Mononuclear cell (primary cell): ENCODE results near the gene STK10. TPM values are rescaled to one million over a fixed set of nuclear protein-coding genes. Genes with fewer than 3 reads are reported as not detected.

Experiments used
- H3K27me3 ChIP-seq: 2 replicates; pipeline ENCODE4 v1.6.0; 2011; ENCODE audit warnings: low read length, control low read depth; ENCODE audit not compliant: insufficient read depth
- H3K4me1 ChIP-seq: 2 replicates; pipeline ENCODE4 v1.5.1; 2011; ENCODE audit warnings: mild to moderate bottlenecking, low read length, control low read depth; ENCODE audit not compliant: insufficient read depth
- H3K4me3 ChIP-seq: 2 replicates; pipeline ENCODE4 v1.5.1; 2011; ENCODE audit warnings: mild to moderate bottlenecking, low read length, moderate library complexity
- H3K9me3 ChIP-seq: 2 replicates; pipeline ENCODE4 v1.5.1; 2011; ENCODE audit warnings: low read depth, mild to moderate bottlenecking, control low read depth, low read length
- total RNA-seq: library from RNA; depleted of rRNA; stranded (reverse); fragments of >200 nt; gene quantifications from one replicate; pipeline ENCODE4 v1.2.3, GENCODE V29; 2012

STK10 gene
- total RNA-seq, 1 donor: 134 TPM

GRCh38 chr5:172104801-172105701 is 83.0 kb downstream of the STK10 start:
- peaks cover 36% of the 10 kb centered on the region for H3K4me1 ChIP-seq
- no peaks in the 10 kb centered on the region for H3K9me3 ChIP-seq
- no peak overlapping the region for H3K4me3 ChIP-seq
- H3K27me3 ChIP-seq: no peaks in the 10 kb centered on the region

DNA sequence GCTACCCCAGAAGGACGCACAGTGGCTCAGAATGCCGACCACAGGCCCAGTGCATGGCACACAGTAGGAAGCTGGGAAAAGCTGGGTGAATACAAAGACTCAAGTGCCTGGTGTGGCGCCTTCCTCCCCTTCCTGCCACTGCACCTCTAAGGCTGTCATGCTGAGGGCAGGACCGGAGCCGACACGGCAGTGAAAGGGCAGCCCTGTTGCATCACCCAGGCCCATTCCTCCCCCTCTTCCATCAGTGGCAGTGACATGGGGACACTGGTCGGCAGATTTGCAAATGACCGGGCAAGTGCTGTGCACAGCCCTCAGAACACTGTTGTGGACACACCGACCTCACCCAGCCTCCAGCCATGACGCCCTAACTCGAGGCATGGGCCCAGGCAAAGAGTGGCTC is 84.0 kb downstream of the STK10 start:
- Histone ChIP-seq H3K27me3 (no peaks in the 10 kb centered on the region), H3K4me3 (no peak overlapping the region), H3K4me1 (peaks cover 27% of the 10 kb centered on the region), H3K9me3 (no peaks in the 10 kb centered on the region)

GRCh38 chr5:172102913-172103626 is 85.0 kb downstream of the STK10 start:
- Histone ChIP-seq H3K27me3 (no peaks in the 10 kb centered on the region), H3K9me3 (no peaks in the 10 kb centered on the region), H3K4me3 (no peak overlapping the region), H3K4me1 (peaks cover 18% of the 10 kb centered on the region)

DNA sequence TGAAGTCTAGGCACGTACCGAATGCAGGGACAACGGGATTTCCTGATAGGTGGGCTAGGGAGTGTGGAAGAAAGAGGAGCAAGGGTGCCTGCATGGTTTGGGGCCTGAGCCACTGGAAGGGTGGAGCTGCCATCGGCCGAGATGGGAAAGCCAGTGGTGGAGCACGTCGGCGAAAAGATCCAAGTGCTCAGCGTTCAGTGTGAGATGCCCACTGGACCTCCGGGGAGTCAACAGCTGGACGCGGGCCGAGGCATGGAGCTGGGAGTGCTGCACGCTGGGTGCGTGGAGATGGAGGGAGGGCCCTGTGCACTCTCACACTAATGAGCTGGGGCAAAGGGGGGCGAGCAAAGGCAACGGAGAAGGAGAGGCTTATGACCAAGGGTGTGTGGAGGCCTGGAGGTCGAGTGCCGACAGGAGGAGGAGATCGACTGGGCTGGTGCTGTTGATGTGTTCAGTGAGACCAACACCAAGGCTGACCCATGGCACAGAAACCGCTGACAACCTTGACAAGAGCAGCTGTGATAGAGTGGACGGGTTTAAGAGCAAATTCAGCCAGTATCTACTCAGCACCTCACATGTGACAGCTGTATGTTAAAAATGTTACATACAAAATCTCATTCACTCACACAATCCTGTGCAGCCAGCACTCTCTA is 85.7 kb downstream of the STK10 start:
- no peaks in the 10 kb centered on the region for H3K27me3 ChIP-seq
- H3K9me3 ChIP-seq: no peaks in the 10 kb centered on the region
- peaks cover 11% of the 10 kb centered on the region for H3K4me1 ChIP-seq
- no peak overlapping the region for H3K4me3 ChIP-seq

- no peak overlapping the region for H3K4me3 ChIP-seq
- no peaks in the 10 kb centered on the region for H3K27me3 ChIP-seq
- H3K9me3 ChIP-seq: no peaks in the 10 kb centered on the region
- H3K4me1 ChIP-seq: peaks cover 5% of the 10 kb centered on the region
These were observed 86.3 kb downstream of the STK10 start for GRCh38 chr5:172101547-172102217.

DNA sequence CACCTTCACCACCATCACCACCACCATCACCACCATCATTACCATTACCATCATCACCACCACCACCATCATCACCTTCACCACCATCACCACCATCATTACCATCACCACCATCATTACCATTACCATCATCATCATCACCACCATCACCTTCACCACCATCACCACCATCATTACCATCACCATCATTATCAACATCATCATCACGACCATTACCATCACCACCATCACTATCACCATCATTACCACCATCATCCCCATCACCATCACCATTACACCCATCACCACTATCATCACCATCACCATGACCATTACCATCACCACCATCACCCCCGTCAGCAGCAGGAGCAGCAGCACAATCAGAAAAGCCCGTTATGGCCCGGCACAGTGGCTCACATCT is 89.1 kb downstream of the STK10 start:
- H3K9me3 ChIP-seq: no peaks in the 10 kb centered on the region
- H3K4me3 ChIP-seq: no peak overlapping the region

GRCh38 chr5:172098046-172098445 is 90.0 kb downstream of the STK10 start:
- no peaks in the 10 kb centered on the region for H3K27me3 ChIP-seq
- no peaks in the 10 kb centered on the region for H3K4me1 ChIP-seq
- no peak overlapping the region for H3K4me3 ChIP-seq
- H3K9me3 ChIP-seq: no peaks in the 10 kb centered on the region

More for the DNA sequence above, 89.1 kb downstream of the STK10 start:
- no peaks in the 10 kb centered on the region for H3K4me1 ChIP-seq
- H3K27me3 ChIP-seq: no peaks in the 10 kb centered on the region

DNA sequence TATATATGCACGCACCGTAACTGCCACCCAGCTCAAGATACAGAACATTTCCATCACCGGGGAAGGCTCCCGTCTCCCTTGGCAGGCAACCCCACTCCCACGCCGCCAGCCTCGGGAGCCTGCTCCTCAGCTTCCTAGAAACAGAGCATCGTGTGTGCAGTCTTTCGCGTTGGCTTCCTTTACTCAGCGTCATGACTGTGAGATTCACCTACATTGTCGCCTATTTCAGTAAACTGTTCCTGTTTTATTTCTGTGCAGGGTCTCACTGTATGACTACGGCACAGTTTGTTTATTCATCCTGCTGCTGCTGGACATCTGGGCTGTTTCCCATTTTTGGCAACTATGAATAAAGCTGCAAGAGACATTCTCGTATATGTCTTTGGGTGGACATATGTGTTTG is 90.7 kb downstream of the STK10 start:
- Histone ChIP-seq H3K9me3 (no peaks in the 10 kb centered on the region), H3K27me3 (no peaks in the 10 kb centered on the region), H3K4me1 (no peaks in the 10 kb centered on the region), H3K4me3 (no peak overlapping the region)

- Histone ChIP-seq H3K27me3 (no peaks in the 10 kb centered on the region), H3K4me3 (no peak overlapping the region), H3K9me3 (no peaks in the 10 kb centered on the region), H3K4me1 (no peaks in the 10 kb centered on the region)
These were observed 91.7 kb downstream of the STK10 start for GRCh38 chr5:172096207-172096940.

DNA sequence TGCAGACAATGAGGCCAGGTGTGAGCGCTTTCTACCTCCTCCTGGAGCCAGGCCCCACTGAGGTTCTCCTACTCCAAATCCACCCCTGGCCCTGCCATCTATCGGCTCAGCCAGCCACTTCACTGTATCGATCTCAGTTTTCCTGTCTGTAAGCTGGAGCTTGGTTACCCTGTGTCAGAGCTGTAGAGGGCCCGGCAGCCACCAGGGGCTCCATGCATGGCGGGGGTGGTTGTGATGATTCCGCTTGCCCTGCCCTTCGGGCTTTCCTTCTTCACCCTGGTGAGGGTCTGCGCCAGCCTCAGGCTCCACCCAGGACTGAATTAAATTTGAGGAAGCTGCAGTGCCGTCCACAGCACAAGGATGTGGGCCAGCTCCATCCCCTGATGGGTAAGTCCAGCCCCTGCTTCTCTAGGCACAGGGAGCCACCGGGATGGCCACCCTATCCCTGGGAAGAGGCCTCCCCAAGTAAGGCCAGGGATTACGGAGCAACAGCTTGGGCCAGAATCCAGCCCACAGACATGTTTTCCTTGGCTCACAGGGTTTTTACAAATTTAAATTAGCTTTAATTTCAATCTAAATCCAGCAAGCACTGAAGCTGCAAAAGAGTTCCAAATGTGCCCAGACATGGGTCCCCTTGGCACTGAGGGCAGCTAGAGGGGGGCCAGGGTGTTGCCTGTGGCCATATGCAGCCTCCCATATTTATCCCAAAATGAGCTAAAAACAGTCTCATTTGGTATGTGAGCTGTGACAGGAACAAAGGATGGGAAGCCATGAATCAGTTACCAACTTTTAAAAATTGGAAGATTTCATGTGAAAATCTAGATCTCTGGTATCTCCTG is 92.4 kb downstream of the STK10 start:
- Histone ChIP-seq H3K27me3 (no peaks in the 10 kb centered on the region), H3K4me1 (no peaks in the 10 kb centered on the region), H3K9me3 (no peaks in the 10 kb centered on the region), H3K4me3 (no peak overlapping the region)

DNA sequence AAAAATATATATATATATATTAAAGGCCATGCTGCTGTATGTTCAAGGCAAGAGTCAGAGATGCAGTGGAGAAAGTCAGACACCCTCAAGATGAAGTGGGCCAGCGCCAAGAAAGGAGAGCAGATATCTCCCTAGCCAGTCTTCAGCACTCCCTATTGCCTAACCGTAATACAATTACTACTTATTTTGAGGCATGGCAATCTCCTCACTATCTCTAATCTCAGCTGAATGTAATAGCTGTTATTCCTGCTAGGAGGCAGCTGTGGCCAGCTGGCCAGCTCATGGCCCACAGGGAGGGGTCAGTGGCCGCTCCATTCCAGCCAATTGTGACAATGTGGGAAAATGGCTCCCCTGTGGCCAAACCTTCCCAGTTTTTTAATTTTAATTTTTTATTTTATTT is 94.1 kb downstream of the STK10 start:
- Histone ChIP-seq H3K9me3 (no peaks in the 10 kb centered on the region), H3K27me3 (no peaks in the 10 kb centered on the region), H3K4me3 (no peak overlapping the region), H3K4me1 (no peaks in the 10 kb centered on the region)

- no peak overlapping the region for H3K4me3 ChIP-seq
- no peaks in the 10 kb centered on the region for H3K27me3 ChIP-seq
- H3K9me3 ChIP-seq: no peaks in the 10 kb centered on the region
- no peaks in the 10 kb centered on the region for H3K4me1 ChIP-seq
These were observed 94.5 kb downstream of the STK10 start for GRCh38 chr5:172093559-172093958.

DNA sequence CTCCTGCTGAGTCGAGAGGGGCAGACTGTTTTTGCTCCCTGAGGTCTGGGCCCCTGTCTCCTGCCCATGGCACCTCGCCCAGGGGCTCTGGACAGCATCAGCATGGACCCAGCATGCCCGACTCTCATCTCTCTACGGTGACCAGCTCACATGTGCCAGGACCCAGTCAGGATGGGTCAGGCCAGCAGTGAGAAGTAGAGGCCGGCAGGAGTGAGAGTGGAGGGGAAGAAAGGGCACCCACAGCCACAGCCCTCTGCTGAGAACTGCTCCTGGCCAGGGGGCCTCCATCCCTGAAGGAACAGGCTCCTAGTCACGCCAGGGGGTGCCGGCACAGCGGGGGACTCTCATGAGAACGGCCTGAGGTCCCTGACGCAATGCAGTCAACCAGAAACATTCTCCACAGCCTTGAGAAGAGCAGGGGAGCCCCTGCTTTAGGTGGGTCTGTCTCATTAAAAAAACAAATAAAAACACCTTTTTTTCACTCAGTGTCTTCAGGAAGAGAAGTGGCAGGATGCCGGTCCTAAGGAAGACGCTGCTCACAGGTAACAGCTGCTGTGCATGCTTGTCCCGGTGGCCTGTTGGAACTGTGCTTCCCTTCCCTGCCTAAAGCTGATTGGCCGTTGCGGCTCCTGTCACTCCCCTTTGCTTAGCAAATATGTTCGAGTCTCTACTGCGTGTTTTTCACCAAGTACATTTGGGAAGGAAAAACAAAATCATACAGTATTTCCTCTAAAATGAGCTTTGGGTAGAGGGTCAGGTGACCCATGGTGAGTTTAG is 95.9 kb downstream of the STK10 start:
- H3K9me3 ChIP-seq: no peaks in the 10 kb centered on the region
- no peaks in the 10 kb centered on the region for H3K27me3 ChIP-seq
- H3K4me1 ChIP-seq: no peaks in the 10 kb centered on the region
- H3K4me3 ChIP-seq: no peak overlapping the region
